Esophagus muscularis mucosa (tissue), 3 donors: ENCODE measurements around the gene UBE2D1.

Experiments
- EP300 ChIP-seq: sonication (generic); formaldehyde crosslinking; IDR thresholded peaks from one replicate; pipeline ENCODE4 v1.6.1; 2017; ENCODE audit warnings: antibody characterized with exemption
- TF ChIP-seq, protein P1 (sequence below), 3 experiments: fragments of 200-600 bp in 2 of 3; fragments of 450-650 bp in 1 of 3; sonication (generic) in 2 of 3; IDR thresholded peaks; one replicate each; pipeline ENCODE4 v1.5.1; 2017 to 2019; ENCODE audit warnings: antibody characterized with exemption in 3 of 3, mild to moderate bottlenecking in 2 of 3, moderate library complexity in 1 of 3

DNA sequence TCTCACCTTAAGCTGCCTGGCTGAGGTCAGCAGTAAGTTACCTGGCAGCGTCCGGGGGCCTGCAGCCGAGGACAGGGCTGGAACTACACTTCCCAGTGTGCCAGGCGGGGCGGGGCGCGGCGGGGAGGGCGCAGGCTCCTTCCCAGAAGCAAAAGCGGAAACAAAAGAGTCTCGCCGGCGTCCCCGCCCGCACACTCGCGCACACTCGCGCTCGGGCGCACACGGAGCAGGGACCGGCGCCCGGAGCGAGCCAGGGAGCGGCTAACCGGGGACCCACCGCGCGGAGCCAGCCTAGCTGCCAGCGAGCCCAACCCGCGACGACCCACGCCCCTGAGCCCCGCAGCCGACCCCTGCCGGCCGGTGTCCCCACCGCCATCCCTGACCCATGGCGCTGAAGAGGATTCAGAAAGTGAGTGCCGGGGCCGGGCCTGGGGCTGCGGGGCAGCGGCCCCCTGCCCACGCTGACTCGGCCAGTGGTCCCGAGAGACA, at the start of gene UBE2D1:
- TF ChIP-seq, protein P1, sequence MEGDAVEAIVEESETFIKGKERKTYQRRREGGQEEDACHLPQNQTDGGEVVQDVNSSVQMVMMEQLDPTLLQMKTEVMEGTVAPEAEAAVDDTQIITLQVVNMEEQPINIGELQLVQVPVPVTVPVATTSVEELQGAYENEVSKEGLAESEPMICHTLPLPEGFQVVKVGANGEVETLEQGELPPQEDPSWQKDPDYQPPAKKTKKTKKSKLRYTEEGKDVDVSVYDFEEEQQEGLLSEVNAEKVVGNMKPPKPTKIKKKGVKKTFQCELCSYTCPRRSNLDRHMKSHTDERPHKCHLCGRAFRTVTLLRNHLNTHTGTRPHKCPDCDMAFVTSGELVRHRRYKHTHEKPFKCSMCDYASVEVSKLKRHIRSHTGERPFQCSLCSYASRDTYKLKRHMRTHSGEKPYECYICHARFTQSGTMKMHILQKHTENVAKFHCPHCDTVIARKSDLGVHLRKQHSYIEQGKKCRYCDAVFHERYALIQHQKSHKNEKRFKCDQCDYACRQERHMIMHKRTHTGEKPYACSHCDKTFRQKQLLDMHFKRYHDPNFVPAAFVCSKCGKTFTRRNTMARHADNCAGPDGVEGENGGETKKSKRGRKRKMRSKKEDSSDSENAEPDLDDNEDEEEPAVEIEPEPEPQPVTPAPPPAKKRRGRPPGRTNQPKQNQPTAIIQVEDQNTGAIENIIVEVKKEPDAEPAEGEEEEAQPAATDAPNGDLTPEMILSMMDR (IDR thresholded peaks at IDR 0.05), result peak in 2 of 3 experiments; percentile 16 to 46
- no peak for TF ChIP-seq EP300
